Activated B cell treated with CpG ODN at 0.5 μM for 24 hours (primary cell): ENCODE measurements around the gene DAZAP1. TPM values are rescaled to one million over a fixed set of nuclear protein-coding genes. Genes with fewer than 3 reads are reported as not detected.

ENCODE experiments used
- ATAC-seq: fragments of 200-7000 bp; cut with Tn5 transposase; one replicate; pipeline ENCODE4 v1.10.0; 2021; ENCODE audit warnings: low read depth, mild to moderate bottlenecking, moderate library complexity
- CTCF ChIA-PET: fragments of 350-600 bp; sonication (Branson Sonifier 250); formaldehyde crosslinking; loops from one replicate; lab custom pipeline; 2021; ENCODE audit warnings: antibody characterized with exemption; lab: Charles Lee
- POLR2A ChIA-PET: fragments of 350-600 bp; sonication (Branson Sonifier 250); formaldehyde crosslinking; loops from one replicate; lab custom pipeline; 2021; ENCODE audit warnings: antibody characterized with exemption; lab: Charles Lee
- DNase-seq: peaks from one replicate; pipeline ENCODE4 v3.0.0; 2022
- H3K27ac Mint-ChIP-seq: one replicate; pipeline ENCODE4 v1.8.0; 2020; ENCODE audit warnings: mixed read lengths
- H3K27me3 Mint-ChIP-seq: one replicate; pipeline ENCODE4 v1.8.0; 2021; ENCODE audit warnings: mixed read lengths
- H3K36me3 Mint-ChIP-seq: one replicate; pipeline ENCODE4 v1.8.0; 2021; ENCODE audit warnings: low read depth, mixed read lengths
- H3K4me1 Mint-ChIP-seq: one replicate; pipeline ENCODE4 v1.8.0; 2021; ENCODE audit warnings: mixed read lengths
- H3K4me3 Mint-ChIP-seq: one replicate; pipeline ENCODE4 v1.8.0; 2020; ENCODE audit warnings: mild to moderate bottlenecking, mixed read lengths
- H3K9me3 Mint-ChIP-seq: one replicate; pipeline ENCODE4 v1.8.0; 2020; ENCODE audit warnings: mixed read lengths
- CTCF ChIP-seq: fragments of 200-600 bp; IDR thresholded peaks from one replicate; pipeline ENCODE4 v1.8.0; 2022; ENCODE audit warnings: antibody characterized with exemption, mild to moderate bottlenecking
- intact Hi-C: fragments of 100-400 bp; cut with micrococcal nuclease; formaldehyde crosslinking; loops from one replicate; pipeline ENCODE4 v1.15.1; 2024
- total RNA-seq: library from RNA; stranded (reverse); gene quantifications from 2 replicates; pipeline ENCODE4 v1.2.3, GENCODE V29; 2022

The DAZAP1 gene
- total RNA-seq, 1 donor from 2014 or later, result 195 TPM

- Mint-ChIP-seq H3K4me1 (peaks cover 4% of the 10 kb centered on the region), H3K4me3 (no peak overlapping the region), H3K27me3 (peaks cover under 1% of the 10 kb centered on the region), H3K36me3 (peaks cover 22% of the 10 kb centered on the region), H3K27ac (no peak overlapping the region), H3K9me3 (no peaks in the 10 kb centered on the region)
- ATAC-seq (no peak), DNase-seq (no peak)
- ChIA-PET CTCF (no interaction called here), POLR2A (no interaction called here)
- intact Hi-C loops, result no loop called here
- TF ChIP-seq CTCF, result no peak
Measured at GRCh38 chr19:1377965-1378785, 29.2 kb upstream of the DAZAP1 start.

GRCh38 chr19:1379126-1379905 is 28.1 kb upstream of the DAZAP1 start:
- ATAC-seq (no peak), DNase-seq (no peak)
- CTCF ChIA-PET, result no interaction called here
- POLR2A ChIA-PET, result no interaction called here
- no peak overlapping the region for H3K4me3 Mint-ChIP-seq
- H3K4me1 Mint-ChIP-seq, result peaks cover 12% of the 10 kb centered on the region
- TF ChIP-seq CTCF, result no peak
- no peaks in the 10 kb centered on the region for H3K9me3 Mint-ChIP-seq
- peaks cover 18% of the 10 kb centered on the region for H3K36me3 Mint-ChIP-seq
- intact Hi-C loops, result no loop called here
- H3K27me3 Mint-ChIP-seq, result peaks cover 3% of the 10 kb centered on the region
- H3K27ac Mint-ChIP-seq, result no peak overlapping the region

GRCh38 chr19:1379961-1380489 is 27.4 kb upstream of the DAZAP1 start:
- H3K27me3 Mint-ChIP-seq, result peaks cover 3% of the 10 kb centered on the region
- intact Hi-C loops, result no loop called here
- TF ChIP-seq CTCF, result no peak
- no peak for ATAC-seq
- H3K27ac Mint-ChIP-seq, result no peak overlapping the region
- no peak for DNase-seq
- H3K4me3 Mint-ChIP-seq, result no peak overlapping the region
- ChIA-PET CTCF (no interaction called here), POLR2A (interaction anchor here (1.7 kb wide), 1 partner anchor 110 kb away, joined by 3 read pairs; no protein-coding TSS in a partner anchor)
- H3K36me3 Mint-ChIP-seq, result peaks cover 15% of the 10 kb centered on the region
- H3K4me1 Mint-ChIP-seq, result peaks cover 18% of the 10 kb centered on the region
- H3K9me3 Mint-ChIP-seq, result no peaks in the 10 kb centered on the region

- H3K4me1 Mint-ChIP-seq, result peaks cover 22% of the 10 kb centered on the region
- TF ChIP-seq CTCF, result no peak
- peaks cover 3% of the 10 kb centered on the region for H3K27me3 Mint-ChIP-seq
- intact Hi-C loops, result loop anchor here (2.0 kb wide), 1 partner anchor 57 kb away; the partner anchor contains the start of gene RPS15
- ATAC-seq (no peak), DNase-seq (no peak)
- ChIA-PET POLR2A (interaction anchor here (0.5 to 1.8 kb wide), 5 partner anchors 21 to 545 kb away, joined by 3 to 20 read pairs (median 4); partner anchors contain the start of gene CIRBP), CTCF (interaction anchor here (1.8 kb wide), 1 partner anchor 138 kb away, joined by 8 read pairs; no protein-coding TSS in a partner anchor)
- no peak overlapping the region for H3K4me3 Mint-ChIP-seq
- no peak overlapping the region for H3K27ac Mint-ChIP-seq
- peaks cover 10% of the 10 kb centered on the region for H3K36me3 Mint-ChIP-seq
- no peaks in the 10 kb centered on the region for H3K9me3 Mint-ChIP-seq
Measured at GRCh38 chr19:1382250-1382649, 25.1 kb upstream of the DAZAP1 start.
